Thyroid gland (tissue), 4 donors: ENCODE results near the gene LRRFIP1. TPM values are rescaled to one million over a fixed set of nuclear protein-coding genes. Genes with fewer than 3 reads are reported as not detected.

ENCODE experiments used
- DNase-seq, 2 donors: peaks; one replicate each; pipeline ENCODE4 v3.0.0-alpha.2; 2019
- H3K27ac ChIP-seq, 3 donors: fragments of 200-600 bp; sonication (generic); 1 replicate in 2 of 3; 2 replicates in 1 of 3; pipeline ENCODE4 v1.5.1; 2016 to 2019; ENCODE audit warnings: mild to moderate bottlenecking in 1 of 3, moderate library complexity in 1 of 3
- H3K27me3 ChIP-seq: fragments of 200-600 bp; sonication (generic); one replicate; pipeline ENCODE4 v1.5.1; 2019
- H3K36me3 ChIP-seq, 2 donors: fragments of 200-600 bp; sonication (generic); one replicate each; pipeline ENCODE4 v1.5.1; 2016 to 2019
- H3K4me1 ChIP-seq, 2 donors: fragments of 200-600 bp; sonication (generic); one replicate each; pipeline ENCODE4 v1.5.1; 2017 to 2019
- H3K4me3 ChIP-seq, 3 donors: fragments of 200-600 bp; sonication (generic); replicated peaks in 1 of 3; 1 replicate in 2 of 3; 2 replicates in 1 of 3; pipeline ENCODE4 v1.5.1; 2016; ENCODE audit warnings: mild to moderate bottlenecking in 1 of 3
- H3K9me3 ChIP-seq: fragments of 200-600 bp; sonication (generic); one replicate; pipeline ENCODE4 v1.5.1; 2017
- POLR2A ChIP-seq, 2 donors: fragments of 450-650 bp; IDR thresholded peaks; one replicate each; pipeline ENCODE4 v1.6.1; 2017; ENCODE audit warnings: antibody characterized with exemption in 2 of 2, mild to moderate bottlenecking in 2 of 2, moderate library complexity in 1 of 2
- WGBS, 2 donors: methylation state at CpG; one replicate each; pipeline ENCODE4 v1.1.5; 2017; 5-methylcytosine and 5-hydroxymethylcytosine counted together
- intact Hi-C: fragments of 100-400 bp; cut with DNase I; formaldehyde crosslinking; loops from one replicate; pipeline ENCODE4 v1.15.1; 2023
- total RNA-seq, 4 donors: library from RNA; depleted of rRNA; stranded (reverse); fragments of >200 nt; gene quantifications; one replicate each; pipeline ENCODE4 v1.2.3, GENCODE V29; 2016
- TF ChIP-seq, protein P1 (sequence below), 6 experiments: fragments of 200-600 bp in 3 of 6; fragments of 450-650 bp in 3 of 6; sonication (generic) in 3 of 6; IDR thresholded peaks; one replicate each; pipeline ENCODE4 v1.5.1; 2016 to 2019; ENCODE audit warnings: antibody characterized with exemption in 6 of 6, mild to moderate bottlenecking in 2 of 6, inconsistent platforms in 1 of 6, moderate library complexity in 1 of 6

Gene LRRFIP1
- total RNA-seq, 4 donors from 2014 or later, result 76.1 to 113 (median 96.6) TPM

DNA sequence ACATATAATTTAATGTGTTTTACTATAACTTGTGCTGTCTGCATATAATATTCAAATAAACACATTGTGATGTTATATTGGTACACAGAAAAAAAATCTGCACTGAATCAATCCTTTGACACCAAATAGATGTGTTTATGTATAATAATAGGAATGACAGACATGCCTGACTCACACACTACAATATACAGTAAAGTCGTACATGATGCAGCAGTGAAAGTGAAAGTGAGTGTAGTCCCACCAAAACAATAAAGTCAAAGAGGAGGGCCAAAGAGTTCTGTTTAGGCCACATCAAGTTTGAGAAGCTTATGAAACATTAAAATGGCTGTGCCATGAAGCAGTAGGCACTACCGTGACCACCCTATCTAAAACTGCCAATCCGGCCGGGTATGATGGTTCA is 163.0 kb downstream of the LRRFIP1 start:
- Histone ChIP-seq H3K9me3 (no peaks in the 10 kb centered on the region), H3K4me1 (no peaks in the 10 kb centered on the region), H3K4me3 (no peak overlapping the region), H3K27me3 (no peaks in the 10 kb centered on the region), H3K27ac (no peak overlapping the region), H3K36me3 (no peaks in the 10 kb centered on the region)
- intact Hi-C loops, result no loop called here
- DNase-seq, result no peak
- WGBS, 2 donors, result 87 to 89% methylated on average over 4 of the region's 4 CpGs
- TF ChIP-seq, protein P1, sequence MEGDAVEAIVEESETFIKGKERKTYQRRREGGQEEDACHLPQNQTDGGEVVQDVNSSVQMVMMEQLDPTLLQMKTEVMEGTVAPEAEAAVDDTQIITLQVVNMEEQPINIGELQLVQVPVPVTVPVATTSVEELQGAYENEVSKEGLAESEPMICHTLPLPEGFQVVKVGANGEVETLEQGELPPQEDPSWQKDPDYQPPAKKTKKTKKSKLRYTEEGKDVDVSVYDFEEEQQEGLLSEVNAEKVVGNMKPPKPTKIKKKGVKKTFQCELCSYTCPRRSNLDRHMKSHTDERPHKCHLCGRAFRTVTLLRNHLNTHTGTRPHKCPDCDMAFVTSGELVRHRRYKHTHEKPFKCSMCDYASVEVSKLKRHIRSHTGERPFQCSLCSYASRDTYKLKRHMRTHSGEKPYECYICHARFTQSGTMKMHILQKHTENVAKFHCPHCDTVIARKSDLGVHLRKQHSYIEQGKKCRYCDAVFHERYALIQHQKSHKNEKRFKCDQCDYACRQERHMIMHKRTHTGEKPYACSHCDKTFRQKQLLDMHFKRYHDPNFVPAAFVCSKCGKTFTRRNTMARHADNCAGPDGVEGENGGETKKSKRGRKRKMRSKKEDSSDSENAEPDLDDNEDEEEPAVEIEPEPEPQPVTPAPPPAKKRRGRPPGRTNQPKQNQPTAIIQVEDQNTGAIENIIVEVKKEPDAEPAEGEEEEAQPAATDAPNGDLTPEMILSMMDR (IDR thresholded peaks at IDR 0.05), result no peak
- no peak for TF ChIP-seq POLR2A (IDR thresholded peaks at IDR 0.05)

DNA sequence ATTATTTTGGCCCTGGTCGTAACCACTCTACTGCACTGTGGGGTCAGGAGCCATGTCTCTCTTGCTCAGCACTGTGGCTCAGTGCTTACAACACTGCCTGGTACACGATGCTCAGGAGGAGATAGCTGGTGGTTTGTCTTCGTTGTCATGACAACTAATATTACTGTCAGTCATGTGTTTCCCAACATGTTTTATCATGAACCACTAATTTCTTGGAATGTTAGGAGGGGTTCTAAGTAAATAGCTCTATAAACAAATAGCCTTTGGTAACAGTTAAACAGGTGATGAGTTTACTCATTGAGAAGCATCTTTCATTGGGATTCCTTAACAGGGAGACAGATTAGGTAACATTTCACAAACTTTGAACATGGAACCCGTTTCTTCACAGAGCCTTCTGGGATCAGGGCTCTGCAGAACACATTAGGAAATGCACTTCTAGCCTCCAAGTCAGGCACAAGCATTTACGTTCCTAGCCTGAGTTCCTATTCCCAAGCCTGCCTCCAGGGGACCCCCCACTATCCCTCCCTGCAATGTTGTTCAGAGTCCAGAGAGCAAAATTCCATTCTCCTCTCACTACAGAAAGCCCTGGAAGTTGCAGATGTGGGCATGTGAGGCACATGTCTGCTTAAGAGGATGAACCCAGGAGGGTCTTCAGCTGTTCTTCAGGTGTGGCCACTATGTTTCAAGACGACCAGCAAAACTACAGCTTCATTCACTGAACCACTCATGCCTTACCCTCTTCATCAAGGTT is 164.8 kb downstream of the LRRFIP1 start:
- H3K4me3 ChIP-seq, result no peak overlapping the region
- no peak overlapping the region for H3K27ac ChIP-seq
- intact Hi-C loops, result no loop called here
- WGBS, 2 donors, result 76 to 81% methylated on average over 6 of the region's 6 CpGs
- DNase-seq, result no peak
- H3K9me3 ChIP-seq, result no peaks in the 10 kb centered on the region
- no peaks in the 10 kb centered on the region for H3K4me1 ChIP-seq
- no peaks in the 10 kb centered on the region for H3K36me3 ChIP-seq
- H3K27me3 ChIP-seq, result no peaks in the 10 kb centered on the region
- TF ChIP-seq, protein P1 (IDR thresholded peaks at IDR 0.05), result no peak
- no peak for TF ChIP-seq POLR2A (IDR thresholded peaks at IDR 0.05)

DNA sequence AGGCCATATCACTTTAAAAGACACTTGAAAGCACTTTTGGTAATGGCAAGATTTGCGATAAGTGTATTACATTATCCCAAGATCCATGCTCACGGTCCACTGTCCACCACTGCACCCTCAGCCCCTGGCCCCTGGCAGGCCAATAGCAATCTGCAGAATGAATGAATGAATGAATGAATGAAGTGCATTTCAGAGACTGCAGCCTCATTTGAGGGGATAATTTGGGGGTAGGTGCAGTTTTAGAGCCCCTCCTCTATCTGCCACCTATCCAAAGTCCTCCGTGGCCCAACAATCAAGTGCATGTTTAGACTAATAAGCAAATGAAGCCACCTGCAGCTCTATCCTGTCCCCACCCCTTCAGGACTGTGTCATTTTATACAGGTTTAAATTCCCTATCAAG is 169.9 kb downstream of the LRRFIP1 start:
- Histone ChIP-seq H3K27me3 (no peaks in the 10 kb centered on the region), H3K4me3 (no peak overlapping the region), H3K27ac (no peak overlapping the region), H3K4me1 (no peaks in the 10 kb centered on the region), H3K36me3 (no peaks in the 10 kb centered on the region), H3K9me3 (no peaks in the 10 kb centered on the region)
- 93 to 96% methylated on average over 3 of the region's 3 CpGs for WGBS, 2 donors
- intact Hi-C loops, result no loop called here
- TF ChIP-seq POLR2A (IDR thresholded peaks at IDR 0.05), result no peak
- TF ChIP-seq, protein P1 (IDR thresholded peaks at IDR 0.05), result no peak
- DNase-seq, result no peak

DNA sequence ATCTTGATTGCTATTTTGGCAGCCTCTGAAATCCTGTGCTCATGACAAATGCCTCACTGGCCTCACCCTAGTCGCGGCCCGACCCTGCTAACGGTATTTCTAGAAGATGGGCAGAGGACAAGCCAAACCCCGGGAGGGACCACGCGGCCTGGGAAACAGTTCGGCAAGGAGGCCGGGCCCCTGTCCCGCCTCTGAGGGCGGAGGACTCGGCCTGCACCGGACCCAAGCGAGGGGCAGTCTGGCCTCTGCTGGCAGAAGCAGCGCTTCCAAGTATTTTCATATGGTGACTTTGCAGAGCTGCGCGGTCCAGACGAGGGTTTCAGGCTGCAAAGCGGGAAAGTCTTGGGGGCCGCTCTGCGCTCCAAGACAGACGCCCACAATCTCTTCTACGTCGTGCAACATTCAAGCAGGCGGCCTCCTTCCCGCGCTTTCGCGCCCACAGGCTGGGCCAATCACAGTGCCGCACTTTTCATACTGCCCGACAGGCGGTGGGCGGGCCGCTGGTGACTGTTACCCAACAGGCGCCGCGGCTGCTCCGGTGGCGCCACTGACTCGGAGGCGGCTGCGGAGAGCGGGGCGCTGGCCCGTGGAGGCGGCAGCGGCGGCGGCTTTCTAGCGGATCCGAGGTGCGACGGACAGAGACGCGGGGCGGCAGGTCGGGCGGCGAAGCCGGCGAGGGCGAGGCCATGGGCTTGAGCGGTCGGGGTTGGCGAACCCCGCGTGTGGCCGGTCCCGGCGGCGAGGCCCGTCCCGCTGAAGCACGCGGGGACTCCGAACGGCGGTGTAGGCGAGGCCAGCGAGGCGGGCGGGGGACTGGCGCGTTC is 171.1 kb downstream of the LRRFIP1 start, which contains the start of gene RBM44:
Gene RBM44 (plus strand): TSS at position 544 of the 824 bp plus-strand sequence. CDS start 14,831 bp downstream, outside the sequence.
- no peaks in the 10 kb centered on the region for H3K36me3 ChIP-seq
- no peak within 1 kb of the TSS for H3K4me3 ChIP-seq
- 81 to 82% methylated on average over 84 of the region's 84 CpGs for whole genome bisulfite sequencing, 2 donors
- no peaks in the 10 kb centered on the region for H3K27me3 ChIP-seq
- no peak within 1 kb of the TSS for H3K27ac ChIP-seq
- H3K9me3 ChIP-seq, result no peaks in the 10 kb centered on the region
- no peaks in the 10 kb centered on the region for H3K4me1 ChIP-seq
- intact Hi-C loops, result no loop called here
- DNase-seq, result no peak
- TF ChIP-seq, protein P1 (IDR thresholded peaks at IDR 0.05), result no peak
- no peak for TF ChIP-seq POLR2A (IDR thresholded peaks at IDR 0.05)

DNA sequence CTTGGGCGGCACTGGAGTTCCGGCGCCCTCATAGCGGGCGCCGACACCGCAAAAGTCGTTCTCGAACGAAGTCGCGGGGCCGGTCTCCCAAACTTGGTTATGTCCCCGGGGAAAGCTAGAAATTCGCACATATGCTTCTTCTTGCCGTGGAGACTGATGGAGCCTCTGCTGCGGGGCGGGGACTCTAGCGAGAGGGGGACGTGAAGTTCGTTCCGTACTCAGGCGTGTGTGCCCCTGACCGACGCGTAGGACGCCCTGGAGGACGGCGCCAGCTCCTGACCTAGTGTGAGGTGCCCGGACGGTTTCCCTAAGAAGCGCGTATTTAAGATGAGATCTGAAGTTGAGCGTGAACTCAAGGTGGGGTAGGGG is 171.7 kb downstream of the LRRFIP1 start:
- 92 to 93% methylated on average over 31 to 34 of the region's 34 CpGs for WGBS, 2 donors
- Histone ChIP-seq H3K4me1 (no peaks in the 10 kb centered on the region), H3K4me3 (no peak overlapping the region), H3K27ac (no peak overlapping the region), H3K27me3 (no peaks in the 10 kb centered on the region), H3K36me3 (no peaks in the 10 kb centered on the region), H3K9me3 (no peaks in the 10 kb centered on the region)
- DNase-seq, result no peak
- intact Hi-C loops, result no loop called here
- no peak for TF ChIP-seq POLR2A (IDR thresholded peaks at IDR 0.05)
- TF ChIP-seq, protein P1 (IDR thresholded peaks at IDR 0.05), result no peak
